KMS-11 (cell line): Measurements from ENCODE around the gene JARID2.

Experiments used
- H2AFZ ChIP-seq: fragments of 200-600 bp; sonication (generic); 2 replicates; pipeline ENCODE4 v1.6.1; 2016; ENCODE audit warnings: antibody characterized with exemption, mixed run types, low read depth
- H3K27ac ChIP-seq: fragments of 200-600 bp; sonication (generic); 2 replicates; pipeline ENCODE4 v1.6.1; 2016; ENCODE audit warnings: mild to moderate bottlenecking, mixed run types
- H3K27me3 ChIP-seq: fragments of 200-600 bp; sonication (generic); 2 replicates; pipeline ENCODE4 v1.6.1; 2017; ENCODE audit warnings: mild to moderate bottlenecking, low read depth, mixed run types, moderate library complexity; ENCODE audit not compliant: insufficient read depth
- H3K36me3 ChIP-seq: fragments of 200-600 bp; sonication (generic); 2 replicates; pipeline ENCODE4 v1.6.1; 2017; ENCODE audit warnings: mild to moderate bottlenecking, mixed run types; ENCODE audit not compliant: insufficient read depth
- H3K4me1 ChIP-seq: fragments of 200-600 bp; sonication (generic); 2 replicates; pipeline ENCODE4 v1.6.1; 2016; ENCODE audit warnings: mild to moderate bottlenecking, low read depth, mixed run types; ENCODE audit not compliant: poor library complexity, severe bottlenecking
- H3K4me2 ChIP-seq: fragments of 200-600 bp; sonication (generic); 2 replicates; pipeline ENCODE4 v1.7.0; 2016; ENCODE audit warnings: mild to moderate bottlenecking, mixed run types
- H3K4me3 ChIP-seq: fragments of 200-600 bp; sonication (generic); IDR thresholded peaks from 2 replicates; pipeline ENCODE4 v1.6.1; 2017; ENCODE audit warnings: low read depth, low read length, mixed read lengths; ENCODE audit not compliant: insufficient read depth
- H3K79me2 ChIP-seq: fragments of 200-600 bp; sonication (generic); 2 replicates; pipeline ENCODE4 v1.6.1; 2016; ENCODE audit warnings: low read depth, mixed run types; ENCODE audit not compliant: insufficient read depth
- H3K9ac ChIP-seq: fragments of 200-600 bp; sonication (generic); 2 replicates; pipeline ENCODE4 v1.6.1; 2016; ENCODE audit warnings: mild to moderate bottlenecking, mixed run types
- H4K20me1 ChIP-seq: fragments of 200-600 bp; sonication (generic); 2 replicates; pipeline ENCODE4 v1.6.1; 2016; ENCODE audit warnings: mild to moderate bottlenecking, mixed run types; ENCODE audit not compliant: insufficient read depth
- CTCF ChIP-seq: fragments of 200-600 bp; sonication (generic); conservative IDR thresholded peaks from 2 replicates; pipeline ENCODE4 v1.6.1; 2017; ENCODE audit warnings: low read depth, mild to moderate bottlenecking, antibody characterized with exemption, low read length, moderate library complexity, mixed read lengths

The JARID2 gene

GRCh38 chr6:15499591-15499990, 253.7 kb downstream of the JARID2 start:
- Histone ChIP-seq H3K27me3 (no peaks in the 10 kb centered on the region), H3K4me2 (no peak overlapping the region), H2AFZ (no peak overlapping the region), H3K9ac (no peak overlapping the region), H3K4me1 (no peaks in the 10 kb centered on the region), H3K27ac (no peak overlapping the region), H4K20me1 (no peaks in the 10 kb centered on the region), H3K36me3 (no peaks in the 10 kb centered on the region), H3K79me2 (no peaks in the 10 kb centered on the region), H3K4me3 (no peak overlapping the region)
- no peak for TF ChIP-seq CTCF

DNA sequence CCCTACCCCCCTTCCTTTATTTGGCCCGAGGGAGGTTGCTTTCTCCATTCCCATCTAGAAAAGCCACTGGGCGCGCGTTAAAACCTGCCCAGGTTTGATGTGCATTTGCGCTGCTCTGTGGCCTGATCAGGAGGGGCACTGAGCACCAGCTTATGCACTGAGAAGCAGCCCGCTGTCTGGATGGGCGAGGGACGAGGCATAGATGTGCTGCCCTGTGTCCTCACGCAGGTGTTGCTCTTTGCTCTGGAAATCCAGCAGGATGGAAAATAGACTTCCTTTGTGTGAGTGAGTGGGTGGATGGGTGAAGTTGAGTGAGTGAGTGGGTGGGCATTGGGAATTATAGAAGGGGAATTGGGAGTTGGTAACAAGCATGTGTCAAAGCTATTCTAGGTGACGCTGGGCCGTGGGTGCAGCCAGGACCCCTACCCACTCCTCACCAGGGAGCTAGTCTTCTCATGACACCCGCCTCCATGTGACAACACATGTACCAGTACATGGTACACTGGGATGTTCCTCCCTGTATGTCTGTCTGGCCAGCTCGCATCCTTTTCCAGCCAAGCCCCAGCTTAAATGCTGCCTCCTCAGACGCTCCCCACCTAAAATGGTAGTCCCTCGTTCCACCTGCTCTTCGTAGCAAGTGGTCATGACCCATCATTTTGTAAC, 254.3 kb downstream of the JARID2 start:
- Histone ChIP-seq H3K9ac (no peak overlapping the region), H4K20me1 (no peaks in the 10 kb centered on the region), H3K27me3 (no peaks in the 10 kb centered on the region), H3K4me2 (no peak overlapping the region), H3K79me2 (no peaks in the 10 kb centered on the region), H3K4me3 (no peak overlapping the region), H3K36me3 (no peaks in the 10 kb centered on the region), H3K27ac (no peak overlapping the region), H2AFZ (no peak overlapping the region), H3K4me1 (no peaks in the 10 kb centered on the region)
- TF ChIP-seq CTCF, result no peak

GRCh38 chr6:15500901-15501825, 255.3 kb downstream of the JARID2 start:
- no peak overlapping the region for H3K27ac ChIP-seq
- TF ChIP-seq CTCF, result no peak
- H3K4me2 ChIP-seq, result no peak overlapping the region
- no peak overlapping the region for H3K4me3 ChIP-seq
- H3K79me2 ChIP-seq, result no peaks in the 10 kb centered on the region
- no peaks in the 10 kb centered on the region for H3K4me1 ChIP-seq
- H4K20me1 ChIP-seq, result no peaks in the 10 kb centered on the region
- no peaks in the 10 kb centered on the region for H3K27me3 ChIP-seq
- H2AFZ ChIP-seq, result no peak overlapping the region
- H3K9ac ChIP-seq, result no peak overlapping the region
- no peaks in the 10 kb centered on the region for H3K36me3 ChIP-seq

DNA sequence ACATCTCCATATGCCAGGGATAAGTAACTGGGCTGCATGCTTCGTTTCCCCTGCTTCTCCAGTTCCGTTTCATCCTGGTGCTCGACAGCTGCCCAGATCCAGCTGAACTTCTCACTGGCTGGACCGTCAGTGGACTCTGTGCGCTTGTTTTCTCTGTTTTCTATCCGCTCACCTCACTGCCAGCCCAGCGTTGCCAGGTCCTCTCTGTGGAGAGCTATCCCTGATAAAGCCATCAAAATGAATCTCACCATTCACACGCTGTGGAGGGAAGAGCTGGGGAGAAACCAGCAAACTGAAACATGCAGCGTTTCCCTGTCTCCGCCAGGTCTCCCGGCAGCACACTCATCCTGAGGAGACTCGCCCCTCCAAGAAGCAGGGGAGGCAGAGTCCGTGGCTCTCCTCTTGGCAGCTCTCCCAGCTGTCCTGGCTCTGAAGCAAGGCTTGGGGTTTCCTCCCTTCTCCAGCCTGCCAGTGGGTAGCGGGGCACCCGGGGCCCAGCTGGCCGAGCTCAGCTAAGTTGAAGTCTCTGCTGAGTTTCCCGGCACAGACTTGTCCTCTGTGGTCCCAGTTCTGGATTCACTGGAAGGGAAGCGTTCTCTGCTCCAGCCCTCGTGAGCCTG, 256.1 kb downstream of the JARID2 start:
- Histone ChIP-seq H4K20me1 (no peaks in the 10 kb centered on the region), H3K27me3 (no peaks in the 10 kb centered on the region), H3K79me2 (no peaks in the 10 kb centered on the region), H3K36me3 (no peaks in the 10 kb centered on the region), H3K9ac (no peak overlapping the region), H2AFZ (no peak overlapping the region), H3K4me2 (no peak overlapping the region), H3K4me1 (no peaks in the 10 kb centered on the region), H3K4me3 (no peak overlapping the region), H3K27ac (no peak overlapping the region)
- TF ChIP-seq CTCF, result no peak
